ENCODE measurements around the gene LENG9. TPM values are rescaled to one million over a fixed set of nuclear protein-coding genes. Genes with fewer than 3 reads are reported as not detected.
A peak's percentile ranks its signal among the peaks of the same experiment; 100 is the strongest.
"Not testable (repeated sequence)": the region's sequence is repeated elsewhere in the genome, so short reads cannot be mapped to it uniquely, and the experiment has no call there.

LENG9 gene
- total RNA-seq, 1 donor from 2014 or later, result 1.7 TPM

DNA sequence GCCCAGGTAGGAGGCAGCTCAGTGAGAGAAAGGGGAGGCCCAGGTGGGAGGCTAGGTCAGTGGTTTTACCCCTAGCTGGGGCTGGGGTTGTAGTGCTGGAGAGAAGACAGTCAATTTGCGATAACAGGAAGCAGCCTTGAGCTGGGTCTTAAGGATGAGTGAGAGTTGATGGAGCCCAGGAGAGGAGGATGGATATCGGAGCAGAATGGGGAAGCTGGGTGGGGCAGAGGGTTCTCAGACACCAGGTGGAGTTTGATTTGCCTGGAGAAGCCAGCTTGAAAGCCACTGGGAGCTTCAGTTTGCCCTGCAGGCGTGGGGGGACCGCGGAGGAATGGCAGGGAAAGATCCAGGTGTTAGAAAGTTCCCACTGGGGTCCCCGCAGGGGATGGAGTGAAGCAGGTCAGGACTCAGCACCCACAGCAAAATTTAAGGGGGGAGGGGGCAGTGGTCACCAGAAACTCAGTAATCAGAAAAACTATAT is 10.4 kb upstream of the LENG9 start:
- peak overlapping the region; percentile 67 for H3K4me3 ChIP-seq
- H3K27me3 ChIP-seq (ENCODE audit: low read depth), result peaks cover 47% of the 10 kb centered on the region
- H3K27ac ChIP-seq (replicated peaks), result peak overlapping the region; percentile 89
- intact Hi-C loops (cut with micrococcal nuclease), result no loop called here
- H3K9me3 ChIP-seq (replicated peaks), result no peaks in the 10 kb centered on the region
- TF ChIP-seq, protein P1, sequence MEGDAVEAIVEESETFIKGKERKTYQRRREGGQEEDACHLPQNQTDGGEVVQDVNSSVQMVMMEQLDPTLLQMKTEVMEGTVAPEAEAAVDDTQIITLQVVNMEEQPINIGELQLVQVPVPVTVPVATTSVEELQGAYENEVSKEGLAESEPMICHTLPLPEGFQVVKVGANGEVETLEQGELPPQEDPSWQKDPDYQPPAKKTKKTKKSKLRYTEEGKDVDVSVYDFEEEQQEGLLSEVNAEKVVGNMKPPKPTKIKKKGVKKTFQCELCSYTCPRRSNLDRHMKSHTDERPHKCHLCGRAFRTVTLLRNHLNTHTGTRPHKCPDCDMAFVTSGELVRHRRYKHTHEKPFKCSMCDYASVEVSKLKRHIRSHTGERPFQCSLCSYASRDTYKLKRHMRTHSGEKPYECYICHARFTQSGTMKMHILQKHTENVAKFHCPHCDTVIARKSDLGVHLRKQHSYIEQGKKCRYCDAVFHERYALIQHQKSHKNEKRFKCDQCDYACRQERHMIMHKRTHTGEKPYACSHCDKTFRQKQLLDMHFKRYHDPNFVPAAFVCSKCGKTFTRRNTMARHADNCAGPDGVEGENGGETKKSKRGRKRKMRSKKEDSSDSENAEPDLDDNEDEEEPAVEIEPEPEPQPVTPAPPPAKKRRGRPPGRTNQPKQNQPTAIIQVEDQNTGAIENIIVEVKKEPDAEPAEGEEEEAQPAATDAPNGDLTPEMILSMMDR (IDR thresholded peaks at IDR 0.05; ENCODE audit: borderline replicate concordance), result no peak
- no peaks in the 10 kb centered on the region for H3K36me3 ChIP-seq
- DNase-seq, result no peak
- peaks cover 37% of the 10 kb centered on the region for H3K4me1 ChIP-seq

DNA sequence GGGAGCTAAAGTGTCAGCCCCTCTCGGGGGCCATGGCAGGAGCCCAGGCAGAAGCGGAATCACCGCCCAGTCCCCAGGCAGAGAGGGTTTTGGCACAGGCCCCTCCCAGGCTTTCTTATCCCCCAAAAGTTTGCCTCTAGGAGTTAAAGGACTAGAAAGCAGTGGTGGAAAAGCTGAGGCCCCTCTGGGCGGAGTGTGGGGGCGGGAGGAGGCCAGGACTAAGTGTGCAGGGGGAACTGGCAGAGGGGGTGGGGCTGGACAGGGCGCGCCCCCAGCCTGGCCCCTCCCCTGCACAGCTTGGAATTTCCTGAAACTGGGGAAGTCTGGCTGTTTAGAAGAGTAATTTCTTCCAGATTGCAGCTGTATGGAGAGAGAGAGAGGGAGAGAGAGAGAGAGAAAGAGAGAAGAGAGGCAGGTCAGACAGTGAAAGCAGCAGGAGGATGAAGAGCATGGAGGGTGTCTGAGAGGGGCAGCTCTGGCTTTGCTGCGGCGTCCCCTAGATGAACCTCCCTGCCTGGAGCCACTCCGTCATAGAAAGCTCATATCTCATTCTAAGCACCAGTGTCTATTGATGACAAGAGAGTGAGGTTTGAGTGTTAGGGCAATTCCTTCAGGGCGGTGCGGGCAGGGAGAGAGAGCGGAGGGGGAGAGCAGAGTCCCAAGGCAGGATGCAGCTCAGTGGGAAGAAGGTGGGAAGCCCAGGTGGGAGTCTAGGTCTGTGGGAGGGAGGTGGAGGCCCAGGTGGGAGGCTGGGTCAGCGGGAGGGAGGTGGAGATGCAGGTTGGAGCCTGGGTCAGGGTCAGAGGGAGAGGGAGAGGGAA is 9.7 kb upstream of the LENG9 start, which contains the start of gene CDC42EP5:
CDC42EP5 (minus strand) TSS at position 226 of the 821 bp plus-strand sequence. CDS start 7,749 bp downstream, outside the sequence.
- DNase-seq, result peak; percentile 82
- H3K9me3 ChIP-seq (replicated peaks), result no peaks in the 10 kb centered on the region
- intact Hi-C loops (cut with micrococcal nuclease), result no loop called here
- no peaks in the 10 kb centered on the region for H3K36me3 ChIP-seq
- TF ChIP-seq, protein P1 (IDR thresholded peaks at IDR 0.05; ENCODE audit: borderline replicate concordance), result no peak
- H3K27me3 ChIP-seq (ENCODE audit: low read depth), result peaks cover 43% of the 10 kb centered on the region
- peak within 1 kb of the TSS; percentile 89 for H3K27ac ChIP-seq (replicated peaks)
- H3K4me1 ChIP-seq, result peaks cover 44% of the 10 kb centered on the region
- peak within 1 kb of the TSS; percentile 67 for H3K4me3 ChIP-seq

DNA sequence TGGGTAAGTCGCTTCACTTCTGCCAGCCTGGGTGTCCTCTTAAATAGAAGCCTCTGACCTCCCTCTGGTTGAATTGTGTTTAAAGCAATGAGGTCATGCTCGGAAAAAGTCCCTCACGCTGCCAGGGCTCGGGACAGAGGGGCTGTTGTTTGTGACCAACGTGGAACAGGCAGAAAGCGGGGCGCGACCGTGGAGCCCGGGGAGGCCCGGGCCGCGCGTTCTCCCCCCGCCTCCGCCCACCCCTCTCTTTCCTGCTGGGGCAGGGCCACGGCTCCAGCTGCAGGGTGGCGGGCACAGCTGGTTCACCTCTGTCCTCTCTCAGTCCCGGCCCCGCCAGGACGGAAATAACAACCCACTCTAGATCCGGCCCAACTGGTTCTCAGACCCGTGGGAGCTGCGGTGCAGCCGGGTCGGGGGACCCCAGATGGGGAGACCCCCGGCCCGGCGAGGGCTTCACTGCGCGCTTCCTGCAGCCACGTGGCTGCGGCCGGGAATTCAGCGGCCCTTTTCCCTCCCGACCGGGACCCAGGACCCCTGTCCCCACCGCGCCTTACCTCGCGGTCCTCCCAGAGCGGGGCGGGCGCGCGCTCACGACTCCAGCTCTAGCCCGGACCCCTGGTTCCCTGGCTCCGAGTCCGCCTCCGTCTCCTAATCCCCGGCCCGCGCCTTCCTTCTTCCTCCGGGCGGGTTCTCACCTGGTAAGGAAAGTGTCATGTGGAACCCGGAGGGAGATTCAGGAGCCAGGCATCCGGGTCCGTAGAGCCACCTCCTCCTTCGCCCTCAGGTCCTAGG is 7.6 kb upstream of the LENG9 start:
- peak; percentile 52 for DNase-seq
- H3K36me3 ChIP-seq, result no peaks in the 10 kb centered on the region
- peak overlapping the region; percentile 68 for H3K4me3 ChIP-seq
- TF ChIP-seq, protein P1 (IDR thresholded peaks at IDR 0.05; ENCODE audit: borderline replicate concordance), result no peak
- H3K27ac ChIP-seq (replicated peaks), result peak overlapping the region; percentile 90
- peaks cover 44% of the 10 kb centered on the region for H3K4me1 ChIP-seq
- H3K9me3 ChIP-seq (replicated peaks), result no peaks in the 10 kb centered on the region
- intact Hi-C loops (cut with micrococcal nuclease), result no loop called here
- peaks cover 41% of the 10 kb centered on the region for H3K27me3 ChIP-seq (ENCODE audit: low read depth)

DNA sequence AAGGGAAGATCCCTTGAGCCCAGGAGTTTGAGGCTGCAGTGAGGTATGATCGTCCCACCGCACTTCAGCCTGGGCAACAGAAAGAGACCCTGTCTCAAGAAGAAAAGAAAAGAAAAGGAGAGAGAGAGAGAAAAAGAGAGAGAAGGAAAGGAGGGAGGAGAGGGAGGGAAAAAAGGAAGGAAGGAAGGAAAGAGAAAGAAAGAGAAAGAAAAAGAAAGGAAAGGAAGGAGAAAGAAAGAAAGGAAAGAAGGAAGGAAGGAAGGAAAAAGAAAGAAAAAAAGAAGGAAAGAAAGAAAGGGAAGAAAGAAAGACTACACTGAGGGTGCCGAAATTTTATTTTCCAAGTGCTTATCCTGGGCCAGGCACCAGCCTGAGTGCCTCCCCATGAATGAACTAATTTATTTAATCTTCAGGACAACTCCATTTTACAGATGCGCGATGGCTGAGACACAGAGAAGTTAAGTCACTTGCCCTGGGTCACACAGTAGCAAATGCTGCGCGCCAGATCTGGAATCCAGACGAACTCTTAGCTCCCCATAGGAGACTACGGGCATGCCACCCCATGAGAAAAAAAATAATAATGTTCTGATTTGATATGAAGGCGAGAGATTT is 6.8 kb upstream of the LENG9 start:
- H3K36me3 ChIP-seq, result no peaks in the 10 kb centered on the region
- H3K4me3 ChIP-seq, result peak overlapping the region; percentile 68
- no peaks in the 10 kb centered on the region for H3K9me3 ChIP-seq (replicated peaks)
- peak overlapping the region; percentile 90 for H3K27ac ChIP-seq (replicated peaks)
- no peak for DNase-seq
- intact Hi-C loops (cut with micrococcal nuclease), result no loop called here
- peaks cover 44% of the 10 kb centered on the region for H3K4me1 ChIP-seq
- TF ChIP-seq, protein P1 (IDR thresholded peaks at IDR 0.05; ENCODE audit: borderline replicate concordance), result no peak
- H3K27me3 ChIP-seq (ENCODE audit: low read depth), result peaks cover 37% of the 10 kb centered on the region

DNA sequence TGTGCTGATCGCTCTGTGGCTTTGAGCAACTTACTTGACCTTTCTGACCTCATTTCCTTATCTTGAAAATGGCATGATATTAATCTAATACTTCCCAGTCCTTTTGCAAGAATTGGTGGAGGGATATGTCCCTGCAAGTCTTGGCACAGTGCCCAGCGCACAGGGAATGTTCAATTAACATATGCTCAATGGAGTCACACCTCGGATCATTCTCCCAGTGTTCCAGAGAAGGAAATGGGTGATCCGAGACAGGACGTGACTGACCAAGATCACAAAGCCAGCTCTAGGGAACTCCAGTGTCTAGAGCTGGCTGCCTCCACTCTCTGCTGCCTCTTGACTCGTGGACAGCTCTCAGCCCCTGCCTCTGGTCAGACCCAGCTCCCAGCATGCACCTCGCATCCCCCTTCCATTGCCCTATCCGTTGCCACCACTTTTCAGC is 5.9 kb upstream of the LENG9 start:
- intact Hi-C loops (cut with micrococcal nuclease), result no loop called here
- H3K27ac ChIP-seq (replicated peaks), result peak overlapping the region; percentile 90
- no peaks in the 10 kb centered on the region for H3K9me3 ChIP-seq (replicated peaks)
- no peaks in the 10 kb centered on the region for H3K36me3 ChIP-seq
- peak overlapping the region; percentile 68 for H3K4me3 ChIP-seq
- H3K27me3 ChIP-seq (ENCODE audit: low read depth), result peaks cover 37% of the 10 kb centered on the region
- TF ChIP-seq, protein P1 (IDR thresholded peaks at IDR 0.05; ENCODE audit: borderline replicate concordance), result no peak
- peaks cover 49% of the 10 kb centered on the region for H3K4me1 ChIP-seq
- peak; percentile 67 for DNase-seq

DNA sequence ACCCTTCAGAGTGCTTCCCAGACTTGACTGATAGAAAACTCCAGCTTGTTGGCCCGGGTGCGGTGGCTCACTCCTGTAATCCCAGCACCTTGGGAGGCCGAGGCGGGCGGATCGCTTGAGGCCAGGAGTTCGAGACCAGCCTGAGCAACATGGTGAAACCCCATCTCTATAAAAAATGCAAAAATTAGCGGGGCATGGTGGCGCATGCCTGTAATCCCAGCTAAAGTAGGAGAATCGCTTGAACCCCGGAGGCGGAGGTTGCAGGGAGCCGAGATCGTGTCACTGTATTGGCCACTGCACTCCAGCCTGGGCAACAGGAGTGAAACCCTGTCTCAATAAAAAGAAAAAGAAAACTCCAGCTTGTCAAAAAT is 2.5 kb upstream of the LENG9 start:
- H3K27ac ChIP-seq (replicated peaks); H3K4me3 ChIP-seq; intact Hi-C loops (cut with micrococcal nuclease); H3K9me3 ChIP-seq (replicated peaks); DNase-seq: not testable (repeated sequence)
- H3K27me3 ChIP-seq (ENCODE audit: low read depth), result peaks cover 24% of the 10 kb centered on the region
- H3K4me1 ChIP-seq, result peaks cover 65% of the 10 kb centered on the region
- H3K36me3 ChIP-seq, result peaks cover 13% of the 10 kb centered on the region
